GM12878 (cell line): ENCODE measurements around the gene MAML2. TPM values are rescaled to one million over a fixed set of nuclear protein-coding genes. Genes with fewer than 3 reads are reported as not detected.

Source experiments
- ATAC-seq: fragments of 200-7000 bp; cut with Tn5 transposase; 3 replicates; pipeline ENCODE4 v1.9.1; 2020; ENCODE audit warnings: mild to moderate bottlenecking, moderate library complexity
- BruUV-seq: library from RNA; stranded (reverse); fragments of 400-500 nt; replicated peaks from 2 replicates; lab custom pipeline; 2021; lab: Mats Ljungman, UMichigan
- CTCF ChIA-PET: fragments of 300-600 bp; sonication (Branson Sonifier 250); formaldehyde crosslinking; extraction: SDS; loops from one replicate; lab custom pipeline; 2021; ENCODE audit warnings: inconsistent platforms; lab: Yijun Ruan, JAX
- POLR2A ChIA-PET: fragments of 350-600 bp; formaldehyde crosslinking; extraction: SDS; loops from one replicate; lab custom pipeline; 2021; ENCODE audit warnings: inconsistent platforms; lab: Charles Lee
- RAD21 ChIA-PET: fragments of 300-600 bp; sonication (Branson Sonifier 250); formaldehyde crosslinking; loops from one replicate; lab custom pipeline; 2023; ENCODE audit warnings: antibody characterized with exemption; ENCODE audit not compliant: unreplicated experiment; lab: Charles Lee
- SMC1A ChIA-PET: fragments of 300-600 bp; sonication (Branson Sonifier 250); formaldehyde crosslinking; loops from one replicate; lab custom pipeline; 2023; ENCODE audit not compliant: unreplicated experiment, uncharacterized antibody; lab: Charles Lee
- DNase-seq: peaks from one replicate; pipeline ENCODE4 v3.0.0-alpha.2; 2011; ENCODE audit warnings: low read depth, low spot score
- FAIRE-seq: peaks from 3 replicates; lab custom pipeline; 2011; peaks lifted over from hg19 to GRCh38; lab: Jason Lieb, UNC
- H2AFZ ChIP-seq: 2 replicates; pipeline ENCODE4 v1.6.0; 2011; ENCODE audit warnings: low read depth, low read length, control low read depth; ENCODE audit not compliant: control insufficient read depth
- H3K27ac ChIP-seq: 2 replicates; pipeline ENCODE4 v1.5.1; 2011; ENCODE audit warnings: control low read depth; ENCODE audit not compliant: control insufficient read depth, insufficient read depth
- H3K27me3 ChIP-seq, 2 experiments: replicated peaks in 1 of 2; 2 replicates each; pipeline versions ENCODE4 v1.6.0 to v1.6.1; 2011; ENCODE audit warnings: low read length in 1 of 2; ENCODE audit not compliant: control insufficient read depth in 2 of 2, insufficient read depth in 2 of 2
- H3K36me3 ChIP-seq, 2 experiments: 2 replicates each; pipeline ENCODE4 v1.5.1; 2011; ENCODE audit warnings: low read length in 1 of 2; ENCODE audit not compliant: control insufficient read depth in 2 of 2, insufficient read depth in 2 of 2
- H3K4me1 ChIP-seq: 2 replicates; pipeline ENCODE4 v1.6.1; 2011; ENCODE audit warnings: mild to moderate bottlenecking, low read length, moderate library complexity, mixed read lengths; ENCODE audit not compliant: control insufficient read depth, insufficient read depth
- H3K4me2 ChIP-seq: 2 replicates; pipeline ENCODE4 v1.6.0; 2011; ENCODE audit warnings: control low read depth; ENCODE audit not compliant: control insufficient read depth, insufficient read depth
- H3K4me3 ChIP-seq: fragments of 200-600 bp; sonication (generic); 2 replicates; pipeline ENCODE4 v1.5.1; 2016
- H3K79me2 ChIP-seq: 2 replicates; pipeline ENCODE4 v1.6.0; 2011; ENCODE audit warnings: low read length; ENCODE audit not compliant: control insufficient read depth, insufficient read depth
- H3K9ac ChIP-seq: 2 replicates; pipeline ENCODE4 v1.8.0; 2011; ENCODE audit warnings: low read length, control low read depth, mixed read lengths; ENCODE audit not compliant: control insufficient read depth, insufficient read depth
- H3K9me3 ChIP-seq: replicated peaks from 3 replicates; pipeline ENCODE4 v1.5.1; 2011; ENCODE audit warnings: mild to moderate bottlenecking, low read length; ENCODE audit not compliant: control insufficient read depth, insufficient read depth
- H4K20me1 ChIP-seq: 2 replicates; pipeline ENCODE4 v1.6.0; 2011; ENCODE audit not compliant: control insufficient read depth, insufficient read depth
- CBFB ChIP-seq: IDR thresholded peaks from 2 replicates; pipeline ENCODE4 v1.6.1; 2016; ENCODE audit warnings: antibody characterized with exemption, low read depth
- IKZF1 ChIP-seq: fragments of 450-650 bp; conservative IDR thresholded peaks from 2 replicates; pipeline ENCODE4 v1.6.1; 2017; ENCODE audit warnings: antibody characterized with exemption, mild to moderate bottlenecking
- NR2C1 ChIP-seq: fragments of 450-650 bp; IDR thresholded peaks from 2 replicates; pipeline ENCODE4 v1.6.1; 2017; ENCODE audit warnings: antibody characterized with exemption, mild to moderate bottlenecking, moderate library complexity
- SUPT20H ChIP-seq: IDR thresholded peaks from 2 replicates; pipeline ENCODE4 v1.6.1; 2011; ENCODE audit warnings: low read depth, mild to moderate bottlenecking, low read length, moderate library complexity, borderline replicate concordance; ENCODE audit not compliant: control insufficient read depth
- SUZ12 ChIP-seq: fragments of 200-600 bp; sonication (generic); IDR thresholded peaks from one replicate; pipeline ENCODE4 v1.6.1; 2018; ENCODE audit warnings: antibody characterized with exemption, mild to moderate bottlenecking; ENCODE audit not compliant: unreplicated experiment
- TCF3 ChIP-seq: IDR thresholded peaks from 2 replicates; pipeline ENCODE4 v1.6.1; 2012; ENCODE audit warnings: low read depth, mild to moderate bottlenecking, low read length, borderline replicate concordance; ENCODE audit not compliant: insufficient read depth
- WRNIP1 ChIP-seq: IDR thresholded peaks from 2 replicates; pipeline ENCODE4 v1.6.1; 2011; ENCODE audit warnings: low read depth, low read length, improper control_type of control experiment, borderline replicate concordance
- ZNF207 ChIP-seq: fragments of 450-650 bp; IDR thresholded peaks from 2 replicates; pipeline ENCODE4 v1.6.1; 2014; ENCODE audit warnings: antibody characterized with exemption, mild to moderate bottlenecking, borderline replicate concordance
- WGBS: methylation state at CpG from one replicate; pipeline ENCODE4 v1.1.6; 2016; ENCODE audit warnings: low lambda C conversion rate; ENCODE audit not compliant: insufficient replicate concordance, insufficient coverage; ENCODE audit errors: missing lambda C conversion rate; 5-methylcytosine and 5-hydroxymethylcytosine counted together
- in situ Hi-C: fragments of 300-500 bp; cut with MboI; formaldehyde crosslinking; loops from 9 replicates; pipeline ENCODE4 v1.14.3; 2018; ENCODE audit warnings: mixed read lengths
- intact Hi-C: fragments of 100-400 bp; cut with micrococcal nuclease; formaldehyde crosslinking; loops from one replicate; pipeline ENCODE4 v1.14.2; 2022; ENCODE audit not compliant: unreplicated experiment
- polyA plus RNA-seq, 11 experiments: library from polyadenylated mRNA; depleted of rRNA in 4 of 11; unstranded in 6 of 11; stranded (reverse) in 5 of 11; fragments of >200 nt; fragmentation: Nextera tagmentation in 4 of 11; fragmentation: Illumina TruSeq in 1 of 11; extraction: Ambion mirVana in 4 of 11; extraction: Trizol in 1 of 11; gene quantifications; 1 replicate in 1 of 11; 2 replicates in 10 of 11; pipeline versions ENCODE4 v1.2.1 to v1.2.3, GENCODE V29; 2011 to 2016; ENCODE audit warnings: inconsistent platforms in 2 of 11, missing spikeins in 2 of 11, low read depth in 1 of 11
- total RNA-seq, 4 experiments: library from RNA; depleted of rRNA in 3 of 4; stranded (reverse); fragments of >200 nt in 3 of 4; fragmentation: Illumina TruSeq in 1 of 4; extraction: Trizol in 1 of 4; gene quantifications; 2 replicates each; pipeline versions ENCODE4 v1.2.1 to v1.2.3, GENCODE V29; 2013 to 2021

Gene MAML2
- total and polyA plus RNA-seq, 10 of the 15 experiments (the other 5 are each of a cell fraction or from before 2014, with no cell fraction given), result 2.5 to 15.1 (median 12.0) TPM

GRCh38 chr11:96085319-96085930 is 257.6 kb downstream of the MAML2 start:
- CTCF ChIA-PET, result interaction anchor here (1.1 to 1.9 kb wide), 3 partner anchors 30 to 258 kb away, joined by 3 to 7 read pairs (median 3); partner anchors contain the start of gene MAML2
- 95% methylated on average over 1 of the region's 1 CpG for whole genome bisulfite sequencing
- FAIRE-seq, result no peak

More at GRCh38 chr11:96085319-96085930, 257.6 kb downstream of the MAML2 start:
- ChIA-PET POLR2A (interaction anchor here (1.1 kb wide), 1 partner anchor 10 kb away, joined by 3 read pairs; no protein-coding TSS in a partner anchor), SMC1A (interaction anchor here (1.0 to 8.5 kb wide), 4 partner anchors 9 to 255 kb away, joined by 3 to 62 read pairs (median 6); partner anchors contain the start of gene MAML2), RAD21 (interaction anchor here (2.1 kb wide), 1 partner anchor 258 kb away, joined by 8 read pairs; the partner anchor contains the start of gene MAML2)
- Histone ChIP-seq H3K36me3 (no peaks in the 10 kb centered on the region; a peak in 1 of 4 replicates), H4K20me1 (no peaks in the 10 kb centered on the region; the same call in 1 of the 2 replicates), H3K4me1 (no peaks in the 10 kb centered on the region), H3K9me3 (no peaks in the 10 kb centered on the region), H3K4me2 (no peak overlapping the region), H3K4me3 (no peak overlapping the region), H2AFZ (no peak overlapping the region), H3K9ac (no peak overlapping the region)
- BruUV-seq, result no TSS peak
- ATAC-seq (no peak), DNase-seq (no peak)
- in situ Hi-C loops, result no loop called here
- TF ChIP-seq ZNF207 (no peak), CBFB (no peak), TCF3 (no peak), WRNIP1 (no peak), SUZ12 (no peak), IKZF1 (no peak), SUPT20H (no peak), NR2C1 (no peak)
- TF ChIP-seq, all 136 proteins: peak for 0
- Histone ChIP-seq H3K79me2 (peaks cover 1% of the 10 kb centered on the region; the same call in 1 of the 2 replicates), H3K27me3 (no peaks in the 10 kb centered on the region), H3K27ac (no peak overlapping the region)
- intact Hi-C loops, result no loop called here
